Neural cell (in vitro differentiated cells): ENCODE data around the gene ZNF512B.

Source experiments
- CTCF ChIP-seq: fragments of 450-650 bp; IDR thresholded peaks from 2 replicates; pipeline ENCODE4 v1.5.1; 2014; ENCODE audit warnings: antibody characterized with exemption, mild to moderate bottlenecking, moderate library complexity; ENCODE audit not compliant: poor library complexity, severe bottlenecking
- POLR2AphosphoS5 ChIP-seq: IDR thresholded peaks from 2 replicates; pipeline ENCODE4 v1.6.1; 2012

GRCh38 chr20:63973160-63973479, 3.4 kb upstream of the ZNF512B start:
- no peak for TF ChIP-seq CTCF
- TF ChIP-seq POLR2AphosphoS5 = no peak
